ENCODE measurements around the gene IL1RAPL2.
A peak's percentile ranks its signal among the peaks of the same experiment; 100 is the strongest.
"Not testable (repeated sequence)": the region's sequence is repeated elsewhere in the genome, so short reads cannot be mapped to it uniquely, and the experiment has no call there.

The IL1RAPL2 gene

GRCh38 chrX:104854790-104855340 is 288.9 kb downstream of the IL1RAPL2 start:
- DNase-seq (ENCODE audit: low read depth) = no peak

DNA sequence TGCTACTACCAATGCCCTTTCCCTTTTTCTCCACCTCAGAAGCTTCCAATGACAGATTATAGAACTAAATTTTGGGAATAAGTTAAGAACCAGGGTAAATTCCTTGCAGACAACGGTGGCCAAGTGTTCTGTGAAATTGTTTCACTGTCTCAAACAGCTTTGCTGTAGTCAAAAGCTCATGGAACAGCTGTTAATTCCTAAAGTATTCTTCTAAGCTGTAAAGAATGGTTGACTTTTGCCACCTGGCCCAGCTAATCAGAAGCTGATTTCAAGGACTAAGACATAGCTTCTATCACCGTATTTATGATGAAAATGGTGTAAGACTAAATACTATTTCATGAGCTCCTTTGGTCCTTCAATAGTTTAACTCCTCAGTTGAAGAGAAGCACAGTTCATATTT is 297.5 kb downstream of the IL1RAPL2 start:
- DNase-seq (ENCODE audit: low read depth) = no peak

DNA sequence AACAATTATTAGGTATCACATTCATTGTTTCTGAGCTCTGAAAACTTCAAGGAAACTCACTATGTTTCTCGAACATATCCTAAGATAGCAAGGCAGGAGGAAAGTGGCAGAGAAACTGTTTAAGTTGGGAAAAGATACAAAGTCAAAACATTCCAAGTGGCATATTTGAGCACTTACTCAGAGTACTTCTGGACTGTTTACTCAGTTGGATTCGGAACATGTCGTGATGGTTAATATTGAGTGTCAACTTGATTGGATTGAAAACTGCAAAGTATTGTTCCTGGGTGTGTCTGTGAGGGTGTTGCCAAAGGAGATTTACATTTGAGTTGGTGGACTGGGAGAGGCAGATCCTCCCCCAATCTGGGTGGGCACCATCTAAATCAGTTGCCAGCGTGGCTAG is 298.3 kb downstream of the IL1RAPL2 start:
- no peak for DNase-seq (ENCODE audit: low read depth)

DNA sequence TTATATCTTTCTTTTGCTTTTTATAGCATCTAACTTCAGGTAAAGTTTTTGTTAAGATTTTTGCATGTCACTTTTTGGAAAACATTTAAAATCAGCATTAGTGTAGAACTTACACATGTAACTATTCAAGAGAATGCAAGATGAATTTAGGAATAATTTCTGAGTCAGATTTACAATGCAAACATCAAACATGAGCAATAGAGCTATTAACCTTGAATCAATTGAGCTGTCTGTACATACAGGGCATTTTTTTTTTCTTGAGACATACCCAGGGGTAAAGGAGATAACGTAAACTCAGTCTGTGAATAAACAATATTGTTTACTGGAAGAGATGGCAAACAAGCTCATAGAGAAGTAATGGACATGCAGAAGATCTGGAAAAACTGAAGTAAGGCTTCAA is 311.5 kb downstream of the IL1RAPL2 start:
- DNase-seq (ENCODE audit: low read depth) = no peak

GRCh38 chrX:104902070-104902469 is 336.1 kb downstream of the IL1RAPL2 start:
- DNase-seq (ENCODE audit: low read depth) = no peak

- DNase-seq (ENCODE audit: low read depth) = not testable (repeated sequence)
Measured at GRCh38 chrX:104909694-104910093, 343.7 kb downstream of the IL1RAPL2 start.

DNA sequence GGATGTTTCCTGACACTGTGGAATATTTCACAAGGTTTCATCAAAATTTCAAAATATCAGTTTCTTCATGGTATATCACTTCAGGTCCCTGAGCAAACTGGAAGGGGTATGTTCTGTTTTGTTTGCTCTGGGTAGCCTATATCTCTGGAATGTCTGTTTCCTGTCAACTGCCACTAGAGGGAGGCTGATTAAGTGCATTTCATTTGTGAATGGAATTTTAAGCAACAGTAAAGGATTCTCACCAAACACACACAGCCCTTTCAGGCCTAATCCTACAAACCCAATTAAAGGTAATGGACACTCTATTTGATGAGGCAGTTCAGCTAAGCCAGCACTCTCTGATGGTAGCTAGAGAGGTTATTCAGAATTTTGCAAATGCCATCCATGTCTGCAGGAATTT is 347.3 kb downstream of the IL1RAPL2 start:
- no peak for DNase-seq (ENCODE audit: low read depth)

DNA sequence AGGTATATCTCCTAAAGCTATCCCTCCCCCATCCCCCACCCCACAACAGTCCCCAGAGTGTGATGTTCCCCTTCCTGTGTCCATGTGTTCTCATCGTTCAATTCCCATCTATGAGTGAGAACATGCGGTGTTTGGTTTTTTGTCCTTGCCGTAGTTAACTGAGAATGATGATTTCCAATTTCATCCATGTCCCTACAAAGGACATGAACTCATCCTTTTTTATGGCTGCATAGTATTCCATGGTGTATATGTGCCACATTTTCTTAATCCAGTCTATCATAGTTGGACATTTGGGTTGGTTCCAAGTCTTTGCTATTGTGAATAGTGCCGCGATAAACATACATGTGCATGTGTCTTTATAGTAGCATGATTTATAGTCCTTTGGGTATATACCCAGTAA is 348.7 kb downstream of the IL1RAPL2 start:
- DNase-seq (ENCODE audit: low read depth) = not testable (repeated sequence)

- DNase-seq (ENCODE audit: low read depth) = no peak
Measured at GRCh38 chrX:104918122-104918521, 352.1 kb downstream of the IL1RAPL2 start.

DNA sequence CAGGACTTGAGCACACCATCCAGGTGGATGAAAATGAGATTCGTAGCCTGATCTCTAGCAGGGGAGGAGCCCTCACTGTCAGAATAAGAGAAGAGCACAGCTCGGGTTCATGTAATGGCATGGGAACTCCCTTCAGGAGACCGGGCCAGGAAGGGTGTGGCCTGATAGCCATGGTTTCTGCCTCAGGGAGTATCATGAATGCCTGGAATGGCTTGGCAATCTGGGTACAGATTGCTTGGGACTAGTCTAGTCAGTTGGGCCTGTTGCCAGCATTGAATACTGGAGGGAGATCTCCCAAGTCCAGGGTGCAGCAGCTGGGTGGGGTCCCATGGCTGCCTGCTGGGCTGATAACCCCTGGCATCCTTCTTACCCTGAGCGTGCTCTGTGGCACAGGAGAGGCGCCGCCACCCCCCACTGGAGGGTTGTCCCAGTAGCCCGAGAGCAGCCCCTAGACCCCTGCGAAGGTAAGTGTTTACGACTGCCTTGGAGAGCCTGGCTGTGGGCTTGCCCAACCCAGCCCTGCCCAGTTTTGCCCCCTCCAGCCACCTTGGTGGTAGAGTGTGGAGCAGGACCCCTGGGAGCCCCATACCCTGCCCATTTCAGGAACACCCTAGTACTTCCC is 355.7 kb downstream of the IL1RAPL2 start:
- no peak for DNase-seq (ENCODE audit: low read depth)

DNA sequence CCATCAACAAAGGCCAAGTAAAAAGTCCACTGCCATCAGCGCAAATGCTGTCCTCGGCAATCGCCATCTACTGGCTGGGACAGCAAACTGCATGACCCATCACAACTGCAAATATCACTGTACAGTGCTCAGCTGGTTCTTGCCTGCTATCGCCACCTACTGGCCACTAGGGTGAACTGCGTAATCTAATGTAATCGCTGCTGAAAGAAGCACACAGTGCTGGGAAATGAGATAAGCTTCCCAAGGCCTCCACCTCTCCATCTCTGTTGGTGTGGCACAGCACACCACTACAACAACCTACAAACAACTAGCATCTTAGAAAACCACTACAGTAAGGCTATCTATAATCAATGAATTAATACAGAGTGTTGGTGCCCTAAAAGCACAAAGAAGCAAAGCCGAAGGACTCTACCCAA is 356.2 kb downstream of the IL1RAPL2 start:
- peak; percentile 15 for DNase-seq (ENCODE audit: low read depth)

- no peak for DNase-seq (ENCODE audit: low read depth)
Measured at GRCh38 chrX:104929324-104929723, 363.3 kb downstream of the IL1RAPL2 start.

DNA sequence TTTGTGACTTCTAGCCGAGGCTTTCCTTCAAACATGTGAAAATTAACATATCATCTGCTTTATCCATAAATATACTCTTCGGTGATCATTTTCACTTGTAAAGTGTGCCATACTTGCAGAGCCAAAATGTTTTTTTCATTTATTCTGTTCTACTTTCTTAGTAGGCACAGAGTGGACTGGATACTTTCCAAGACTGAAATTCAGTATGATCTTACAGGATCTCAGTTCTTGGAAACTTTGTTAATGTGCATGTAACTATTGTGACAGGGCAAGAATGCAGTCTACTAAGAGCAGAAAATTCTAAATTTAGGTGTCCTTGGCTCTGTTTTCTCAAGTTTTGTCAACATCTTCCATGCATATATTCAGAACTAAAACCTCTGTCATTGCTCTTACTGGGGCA is 369.6 kb downstream of the IL1RAPL2 start:
- DNase-seq (ENCODE audit: low read depth) = no peak

DNA sequence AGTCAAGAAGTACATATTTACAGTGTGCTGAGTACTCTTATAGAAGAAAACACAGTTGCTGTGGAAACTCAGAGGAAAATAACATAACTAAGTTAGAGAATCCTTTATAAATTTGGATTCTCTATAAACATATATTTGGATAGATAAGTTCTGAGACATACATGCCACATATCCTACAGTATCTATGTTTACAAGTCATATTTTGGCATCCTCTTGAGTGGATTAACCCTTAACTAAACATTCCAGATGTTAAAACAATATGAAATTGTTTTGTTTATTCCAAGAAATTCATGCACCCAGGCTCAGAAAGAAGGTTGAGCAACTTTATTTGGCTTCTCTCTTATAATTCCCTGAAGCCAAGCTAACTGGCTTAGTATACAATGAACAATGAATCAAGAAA is 387.3 kb downstream of the IL1RAPL2 start:
- no peak for DNase-seq (ENCODE audit: low read depth)

- DNase-seq (ENCODE audit: low read depth) = no peak
Measured at GRCh38 chrX:104961926-104962325, 395.9 kb downstream of the IL1RAPL2 start.

DNA sequence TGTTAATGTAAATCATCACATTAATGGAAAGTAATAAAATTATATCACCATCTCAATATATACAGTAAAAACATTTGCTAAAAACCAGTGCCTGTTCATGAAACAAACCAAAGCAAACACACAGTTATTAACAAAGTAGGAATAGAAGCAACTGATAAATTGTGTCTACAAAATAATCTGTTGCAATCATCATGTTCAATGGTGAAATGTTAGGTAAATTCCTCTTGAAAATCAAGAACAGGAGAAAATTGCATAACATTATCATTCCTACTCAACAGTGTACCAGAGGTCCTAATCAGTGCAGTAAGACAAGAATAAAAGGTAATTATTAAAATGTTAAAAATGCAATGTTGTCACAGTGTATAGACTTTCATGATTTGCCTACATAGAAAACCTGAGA is 402.2 kb downstream of the IL1RAPL2 start:
- no peak for DNase-seq (ENCODE audit: low read depth)

DNA sequence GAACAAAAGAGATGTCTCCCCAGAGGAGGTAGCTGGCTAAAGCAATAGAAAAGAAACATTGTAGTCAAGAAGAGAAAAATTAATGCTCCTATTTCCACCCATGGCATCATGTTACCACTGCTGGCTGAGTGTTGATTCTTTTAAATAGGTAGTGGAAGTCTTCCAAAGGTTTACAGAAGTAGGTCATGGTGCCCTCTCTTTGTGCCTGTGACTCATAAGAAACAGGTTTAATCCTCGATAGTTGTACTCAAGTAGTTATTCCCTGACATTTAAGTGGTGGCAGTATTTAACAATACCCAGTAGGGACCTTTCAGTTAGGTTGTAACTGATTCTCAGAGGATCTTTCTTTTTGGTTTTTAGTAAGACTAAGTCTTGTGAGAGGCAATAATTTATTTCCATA is 406.7 kb downstream of the IL1RAPL2 start:
- no peak for DNase-seq (ENCODE audit: low read depth)

DNA sequence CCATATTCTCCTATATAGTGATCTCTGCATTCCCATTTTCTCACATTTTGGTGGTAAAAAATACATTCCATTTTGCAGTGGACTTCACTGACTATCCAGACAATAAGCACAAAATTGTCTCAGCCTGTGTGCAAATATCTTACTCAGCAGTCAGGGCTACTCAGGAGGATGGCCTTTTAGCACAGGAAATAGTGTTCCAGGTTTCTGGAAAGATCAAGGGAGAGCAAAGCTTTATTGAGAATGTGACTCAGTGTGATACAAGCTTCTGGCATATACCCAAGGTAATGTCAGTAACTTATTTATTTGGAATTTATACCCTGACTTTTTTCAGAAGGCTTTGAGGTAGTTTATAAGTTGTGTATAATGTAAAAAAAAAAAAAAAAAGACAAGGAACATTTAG is 421.1 kb downstream of the IL1RAPL2 start:
- DNase-seq (ENCODE audit: low read depth) = no peak

DNA sequence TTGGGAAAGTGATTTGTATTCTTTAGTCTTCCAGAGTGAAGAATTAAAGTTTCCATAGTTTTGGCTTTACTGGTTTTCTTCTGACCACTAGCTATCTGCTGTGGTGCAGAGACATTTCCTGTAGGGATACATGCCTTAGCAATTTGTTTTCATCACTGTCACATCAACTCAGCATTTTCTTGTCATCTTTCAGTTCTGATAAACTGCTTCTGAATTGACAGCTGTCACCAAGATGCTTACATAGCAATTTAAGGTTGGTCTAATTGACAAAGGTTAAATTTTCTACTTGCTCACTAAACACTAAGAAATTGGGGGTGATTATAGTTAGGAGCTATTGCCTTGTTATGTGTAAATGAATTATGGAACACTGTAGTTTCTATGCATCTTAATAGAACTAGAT is 422.0 kb downstream of the IL1RAPL2 start:
- no peak for DNase-seq (ENCODE audit: low read depth)

- DNase-seq (ENCODE audit: low read depth) = no peak
Measured at GRCh38 chrX:104995546-104995945, 429.5 kb downstream of the IL1RAPL2 start.

DNA sequence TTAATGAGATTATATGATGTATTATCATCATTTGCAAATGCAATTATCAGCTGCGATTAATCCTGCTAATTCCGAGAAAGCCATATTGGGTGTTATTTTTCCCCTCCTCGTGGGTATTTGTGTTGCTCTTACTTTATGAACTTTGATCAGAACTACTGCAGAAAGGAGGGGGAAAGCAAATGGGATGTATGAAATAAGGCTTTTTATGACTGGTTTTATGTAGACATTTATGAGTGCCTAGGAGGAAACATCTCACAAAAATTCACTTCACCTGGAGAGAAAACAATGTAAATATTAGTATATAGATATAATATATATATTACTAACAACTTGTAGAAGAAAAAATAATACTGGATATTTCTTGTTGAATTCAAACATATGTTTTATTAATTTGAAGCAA is 440.1 kb downstream of the IL1RAPL2 start:
- DNase-seq (ENCODE audit: low read depth) = no peak

DNA sequence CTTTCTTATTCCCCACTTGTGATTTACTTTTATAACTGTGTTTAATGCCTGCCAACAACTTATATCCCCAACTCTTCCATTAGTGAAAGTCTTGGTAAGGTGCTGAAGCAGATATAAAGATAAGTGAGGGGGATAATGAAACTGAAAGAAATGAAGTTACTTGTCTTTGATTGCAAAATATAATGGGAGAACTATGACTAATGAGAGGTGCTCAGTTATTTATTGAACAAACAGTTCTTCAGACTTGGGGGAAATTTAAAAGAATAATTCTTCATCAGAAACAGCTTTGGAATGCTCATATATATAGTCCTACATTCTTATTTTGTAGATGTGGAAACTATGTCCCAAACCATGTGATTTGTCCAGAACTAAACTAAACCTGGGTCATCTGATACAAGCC is 441.0 kb downstream of the IL1RAPL2 start:
- no peak for DNase-seq (ENCODE audit: low read depth)

GRCh38 chrX:105013719-105014118 is 447.7 kb downstream of the IL1RAPL2 start:
- no peak for DNase-seq (ENCODE audit: low read depth)

DNA sequence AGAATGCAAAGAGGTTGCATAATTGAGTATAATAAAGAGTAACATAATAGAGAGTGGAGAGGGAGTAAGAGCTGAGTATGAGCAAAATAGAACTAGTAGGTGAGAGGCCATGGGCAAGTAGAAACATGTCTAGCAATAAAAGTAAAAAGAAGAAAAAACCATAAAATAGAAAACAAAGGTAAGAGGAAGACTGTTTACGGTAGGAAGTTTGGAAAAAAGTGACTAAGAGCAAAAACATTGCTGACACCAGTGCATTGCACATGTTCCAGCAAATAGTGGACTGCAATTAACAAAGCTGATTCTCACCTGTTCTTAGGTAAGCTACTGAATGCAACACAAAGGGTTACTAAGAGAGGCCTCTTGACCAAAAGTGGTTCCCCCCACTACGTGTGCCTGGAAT is 451.6 kb downstream of the IL1RAPL2 start:
- DNase-seq (ENCODE audit: low read depth) = no peak
